Suprapubic skin (tissue), 4 donors: Measurements from ENCODE around the gene RAB3C. TPM values are rescaled to one million over a fixed set of nuclear protein-coding genes. Genes with fewer than 3 reads are reported as not detected.

Source experiments
- DNase-seq, 2 donors: peaks; one replicate each; pipeline ENCODE4 v3.0.0-alpha.2; 2019; ENCODE audit warnings: low spot score in 2 of 2
- H3K27ac ChIP-seq: fragments of 200-600 bp; sonication (generic); one replicate; pipeline ENCODE4 v1.5.1; 2019
- H3K27me3 ChIP-seq: fragments of 200-600 bp; sonication (generic); one replicate; pipeline ENCODE4 v1.5.1; 2019
- H3K36me3 ChIP-seq: fragments of 200-600 bp; sonication (generic); one replicate; pipeline ENCODE4 v1.5.1; 2019
- H3K4me1 ChIP-seq: fragments of 200-600 bp; sonication (generic); one replicate; pipeline ENCODE4 v1.5.1; 2019
- H3K4me3 ChIP-seq: fragments of 200-600 bp; sonication (generic); one replicate; pipeline ENCODE4 v1.5.1; 2019; ENCODE audit warnings: mild to moderate bottlenecking
- H3K9me3 ChIP-seq: fragments of 200-600 bp; sonication (generic); one replicate; pipeline ENCODE4 v1.5.1; 2019
- EP300 ChIP-seq: sonication (generic); formaldehyde crosslinking; IDR thresholded peaks from one replicate; pipeline ENCODE4 v1.6.1; 2017; ENCODE audit warnings: antibody characterized with exemption
- POLR2A ChIP-seq, 2 donors: fragments of 450-650 bp; IDR thresholded peaks; one replicate each; pipeline ENCODE4 v1.6.1; 2017; ENCODE audit warnings: antibody characterized with exemption in 2 of 2, mild to moderate bottlenecking in 2 of 2, moderate library complexity in 2 of 2
- POLR2AphosphoS5 ChIP-seq, 3 donors: sonication (generic); formaldehyde crosslinking; IDR thresholded peaks; one replicate each; pipeline ENCODE4 v1.6.1; 2017; ENCODE audit warnings: antibody characterized with exemption in 3 of 3
- WGBS: methylation state at CpG from one replicate; pipeline ENCODE4 v1.1.5; 2018; 5-methylcytosine and 5-hydroxymethylcytosine counted together
- total RNA-seq, 4 donors: library from RNA; depleted of rRNA; stranded (reverse); fragments of >200 nt; gene quantifications; one replicate each; pipeline ENCODE4 v1.1.0, GENCODE V29; 2016
- TF ChIP-seq, protein P1 (sequence below), 2 donors: fragments of 200-600 bp in 1 of 2; fragments of 450-650 bp in 1 of 2; sonication (generic) in 1 of 2; IDR thresholded peaks; one replicate each; pipeline ENCODE4 v1.5.1; 2016 to 2019; ENCODE audit warnings: antibody characterized with exemption in 2 of 2, mild to moderate bottlenecking in 1 of 2, moderate library complexity in 1 of 2

The RAB3C gene
- total RNA-seq, 4 donors from 2014 or later, result 0.08 to 1.1 (median 0.27) TPM

GRCh38 chr5:58745350-58745749 lies 162.5 kb downstream of the RAB3C start:
- Histone ChIP-seq H3K9me3 (no peaks in the 10 kb centered on the region), H3K4me1 (no peaks in the 10 kb centered on the region), H3K27ac (no peak overlapping the region), H3K4me3 (no peak overlapping the region), H3K36me3 (no peaks in the 10 kb centered on the region), H3K27me3 (no peaks in the 10 kb centered on the region)
- TF ChIP-seq, protein P1, sequence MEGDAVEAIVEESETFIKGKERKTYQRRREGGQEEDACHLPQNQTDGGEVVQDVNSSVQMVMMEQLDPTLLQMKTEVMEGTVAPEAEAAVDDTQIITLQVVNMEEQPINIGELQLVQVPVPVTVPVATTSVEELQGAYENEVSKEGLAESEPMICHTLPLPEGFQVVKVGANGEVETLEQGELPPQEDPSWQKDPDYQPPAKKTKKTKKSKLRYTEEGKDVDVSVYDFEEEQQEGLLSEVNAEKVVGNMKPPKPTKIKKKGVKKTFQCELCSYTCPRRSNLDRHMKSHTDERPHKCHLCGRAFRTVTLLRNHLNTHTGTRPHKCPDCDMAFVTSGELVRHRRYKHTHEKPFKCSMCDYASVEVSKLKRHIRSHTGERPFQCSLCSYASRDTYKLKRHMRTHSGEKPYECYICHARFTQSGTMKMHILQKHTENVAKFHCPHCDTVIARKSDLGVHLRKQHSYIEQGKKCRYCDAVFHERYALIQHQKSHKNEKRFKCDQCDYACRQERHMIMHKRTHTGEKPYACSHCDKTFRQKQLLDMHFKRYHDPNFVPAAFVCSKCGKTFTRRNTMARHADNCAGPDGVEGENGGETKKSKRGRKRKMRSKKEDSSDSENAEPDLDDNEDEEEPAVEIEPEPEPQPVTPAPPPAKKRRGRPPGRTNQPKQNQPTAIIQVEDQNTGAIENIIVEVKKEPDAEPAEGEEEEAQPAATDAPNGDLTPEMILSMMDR (IDR thresholded peaks at IDR 0.05), result no peak
- TF ChIP-seq POLR2AphosphoS5 (IDR thresholded peaks at IDR 0.05) (no peak), EP300 (no peak), POLR2A (IDR thresholded peaks at IDR 0.05) (no peak)
- no peak for DNase-seq
- 84% methylated on average over 4 of the region's 4 CpGs for WGBS

- TF ChIP-seq POLR2A (IDR thresholded peaks at IDR 0.05), result no peak
- TF ChIP-seq, protein P1 (IDR thresholded peaks at IDR 0.05), result no peak
- TF ChIP-seq POLR2AphosphoS5 (IDR thresholded peaks at IDR 0.05), result no peak
- TF ChIP-seq EP300, result no peak
- no peaks in the 10 kb centered on the region for H3K36me3 ChIP-seq
- H3K27me3 ChIP-seq, result no peaks in the 10 kb centered on the region
- H3K27ac ChIP-seq, result no peak overlapping the region
- no peaks in the 10 kb centered on the region for H3K4me1 ChIP-seq
- H3K4me3 ChIP-seq, result no peak overlapping the region
- H3K9me3 ChIP-seq, result no peaks in the 10 kb centered on the region
- 38% methylated on average over 4 of the region's 4 CpGs for WGBS
- DNase-seq, result no peak
Observed at GRCh38 chr5:58746321-58746720, 163.4 kb downstream of the RAB3C start.

- H3K4me1 ChIP-seq, result no peaks in the 10 kb centered on the region
- no peak overlapping the region for H3K27ac ChIP-seq
- H3K27me3 ChIP-seq, result no peaks in the 10 kb centered on the region
- no peak overlapping the region for H3K4me3 ChIP-seq
- TF ChIP-seq EP300 (no peak), POLR2AphosphoS5 (IDR thresholded peaks at IDR 0.05) (no peak), POLR2A (IDR thresholded peaks at IDR 0.05) (no peak)
- TF ChIP-seq, protein P1 (IDR thresholded peaks at IDR 0.05), result no peak
- no peaks in the 10 kb centered on the region for H3K9me3 ChIP-seq
- H3K36me3 ChIP-seq, result no peaks in the 10 kb centered on the region
- no peak for DNase-seq
Observed at GRCh38 chr5:58750036-58750435, 167.2 kb downstream of the RAB3C start.

- H3K9me3 ChIP-seq, result no peaks in the 10 kb centered on the region
- no peaks in the 10 kb centered on the region for H3K4me1 ChIP-seq
- no peaks in the 10 kb centered on the region for H3K27me3 ChIP-seq
- TF ChIP-seq EP300, result no peak
- no peak for TF ChIP-seq POLR2AphosphoS5 (IDR thresholded peaks at IDR 0.05)
- TF ChIP-seq, protein P1 (IDR thresholded peaks at IDR 0.05), result no peak
- TF ChIP-seq POLR2A (IDR thresholded peaks at IDR 0.05), result no peak
- H3K27ac ChIP-seq, result no peak overlapping the region
- H3K36me3 ChIP-seq, result no peaks in the 10 kb centered on the region
- no peak overlapping the region for H3K4me3 ChIP-seq
- 69% methylated on average over 4 of the region's 4 CpGs for WGBS
- no peak for DNase-seq
Observed at GRCh38 chr5:58751222-58751837, 168.5 kb downstream of the RAB3C start.

- no peak for DNase-seq
- Histone ChIP-seq H3K4me3 (no peak overlapping the region), H3K36me3 (no peaks in the 10 kb centered on the region), H3K27me3 (no peaks in the 10 kb centered on the region), H3K27ac (no peak overlapping the region), H3K4me1 (no peaks in the 10 kb centered on the region), H3K9me3 (no peaks in the 10 kb centered on the region)
- no peak for TF ChIP-seq POLR2A (IDR thresholded peaks at IDR 0.05)
- TF ChIP-seq, protein P1 (IDR thresholded peaks at IDR 0.05), result no peak
- no peak for TF ChIP-seq POLR2AphosphoS5 (IDR thresholded peaks at IDR 0.05)
- no peak for TF ChIP-seq EP300
- 57% methylated on average over 1 of the region's 1 CpG for WGBS
Observed at GRCh38 chr5:58752104-58752503, 169.2 kb downstream of the RAB3C start.
